Measurements from ENCODE around the gene GRID1.

DNA sequence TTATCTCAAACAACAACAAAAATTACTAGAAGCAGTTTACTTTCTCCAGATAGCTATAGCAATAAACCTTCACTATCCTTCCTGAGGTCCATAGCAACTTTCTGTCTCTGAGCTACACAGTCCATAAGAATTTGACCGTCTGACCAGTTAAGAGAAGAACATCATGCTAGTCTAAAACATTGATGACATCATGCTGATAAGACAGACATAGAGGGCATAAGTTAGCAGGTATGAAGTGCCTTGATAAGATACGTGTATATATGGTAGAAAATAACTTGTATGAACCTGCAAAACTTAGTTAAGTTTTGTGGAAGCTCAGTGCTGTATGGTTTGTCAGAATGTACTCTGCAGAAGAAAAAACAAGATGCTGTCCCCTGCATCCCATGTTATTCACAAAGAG is 353.0 kb downstream of the GRID1 start:
- TF ChIP-seq, protein P1, sequence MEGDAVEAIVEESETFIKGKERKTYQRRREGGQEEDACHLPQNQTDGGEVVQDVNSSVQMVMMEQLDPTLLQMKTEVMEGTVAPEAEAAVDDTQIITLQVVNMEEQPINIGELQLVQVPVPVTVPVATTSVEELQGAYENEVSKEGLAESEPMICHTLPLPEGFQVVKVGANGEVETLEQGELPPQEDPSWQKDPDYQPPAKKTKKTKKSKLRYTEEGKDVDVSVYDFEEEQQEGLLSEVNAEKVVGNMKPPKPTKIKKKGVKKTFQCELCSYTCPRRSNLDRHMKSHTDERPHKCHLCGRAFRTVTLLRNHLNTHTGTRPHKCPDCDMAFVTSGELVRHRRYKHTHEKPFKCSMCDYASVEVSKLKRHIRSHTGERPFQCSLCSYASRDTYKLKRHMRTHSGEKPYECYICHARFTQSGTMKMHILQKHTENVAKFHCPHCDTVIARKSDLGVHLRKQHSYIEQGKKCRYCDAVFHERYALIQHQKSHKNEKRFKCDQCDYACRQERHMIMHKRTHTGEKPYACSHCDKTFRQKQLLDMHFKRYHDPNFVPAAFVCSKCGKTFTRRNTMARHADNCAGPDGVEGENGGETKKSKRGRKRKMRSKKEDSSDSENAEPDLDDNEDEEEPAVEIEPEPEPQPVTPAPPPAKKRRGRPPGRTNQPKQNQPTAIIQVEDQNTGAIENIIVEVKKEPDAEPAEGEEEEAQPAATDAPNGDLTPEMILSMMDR (IDR thresholded peaks at IDR 0.05) = no peak
- TF ChIP-seq POLR2AphosphoS5 (IDR thresholded peaks at IDR 0.05) = no peak
- TF ChIP-seq POLR2A (IDR thresholded peaks at IDR 0.05) = no peak
